Measurements from ENCODE around the gene TCF12.
"Not testable (repeated sequence)": the region's sequence is repeated elsewhere in the genome, so short reads cannot be mapped to it uniquely, and the experiment has no call there.

Gene TCF12

DNA sequence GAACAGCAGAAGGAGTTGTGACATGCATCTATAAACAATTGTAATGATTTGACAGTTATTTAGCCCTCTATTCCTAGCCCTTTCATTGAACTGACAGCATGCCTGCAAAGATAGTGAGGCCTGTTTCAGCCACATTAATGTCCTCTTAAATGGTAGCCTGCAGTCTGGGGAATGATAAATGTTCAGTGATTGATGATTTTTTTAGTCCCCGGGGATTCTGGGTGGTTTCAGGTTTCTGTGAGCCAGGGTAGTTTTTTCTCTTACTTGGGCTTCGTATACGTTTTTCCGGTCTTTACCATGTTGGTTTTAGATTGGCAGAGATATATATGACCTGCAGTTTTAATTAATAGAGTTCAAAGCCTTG lies 172.0 kb downstream of the TCF12 start:
- no peak for DNase-seq (ENCODE audit: low read depth, low spot score)

DNA sequence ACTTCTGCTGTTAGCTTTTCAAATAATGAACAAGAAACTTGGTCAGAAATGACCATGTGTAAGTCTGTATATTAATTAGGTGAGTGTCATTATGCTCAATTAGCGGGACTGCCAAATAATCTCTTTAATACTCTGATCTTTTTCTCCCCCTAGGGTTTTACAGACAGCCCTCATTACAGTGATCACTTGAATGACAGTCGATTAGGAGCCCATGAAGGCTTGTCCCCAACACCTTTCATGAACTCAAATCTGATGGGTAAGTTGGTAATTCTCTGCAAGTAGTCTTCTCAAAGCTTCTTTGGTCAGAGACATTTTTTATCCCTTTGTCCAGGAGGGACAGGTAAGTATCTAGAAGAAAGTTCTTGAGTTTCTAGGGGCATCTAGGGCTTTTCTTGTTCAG lies 173.2 kb downstream of the TCF12 start:
- no peak for DNase-seq (ENCODE audit: low read depth, low spot score)

DNA sequence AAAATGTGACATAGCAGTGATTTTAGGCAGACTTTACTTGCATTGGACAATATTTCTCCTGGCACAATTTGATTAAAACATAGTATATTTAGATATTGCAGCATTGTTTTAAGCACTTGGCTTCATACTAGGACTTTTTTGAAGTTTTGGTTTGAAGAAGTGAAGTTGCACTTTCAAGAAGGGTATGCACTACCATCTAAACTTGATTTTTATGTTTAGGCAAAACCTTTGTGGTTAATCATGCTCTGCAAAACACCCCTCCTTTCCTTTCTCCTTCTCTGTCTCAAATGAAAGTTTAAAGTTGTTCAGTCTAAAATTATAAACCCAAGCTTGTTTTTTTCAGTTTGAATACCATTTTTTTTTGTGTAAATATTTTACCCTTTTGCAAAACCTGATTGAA lies 173.8 kb downstream of the TCF12 start:
- DNase-seq (ENCODE audit: low read depth, low spot score) = no peak

DNA sequence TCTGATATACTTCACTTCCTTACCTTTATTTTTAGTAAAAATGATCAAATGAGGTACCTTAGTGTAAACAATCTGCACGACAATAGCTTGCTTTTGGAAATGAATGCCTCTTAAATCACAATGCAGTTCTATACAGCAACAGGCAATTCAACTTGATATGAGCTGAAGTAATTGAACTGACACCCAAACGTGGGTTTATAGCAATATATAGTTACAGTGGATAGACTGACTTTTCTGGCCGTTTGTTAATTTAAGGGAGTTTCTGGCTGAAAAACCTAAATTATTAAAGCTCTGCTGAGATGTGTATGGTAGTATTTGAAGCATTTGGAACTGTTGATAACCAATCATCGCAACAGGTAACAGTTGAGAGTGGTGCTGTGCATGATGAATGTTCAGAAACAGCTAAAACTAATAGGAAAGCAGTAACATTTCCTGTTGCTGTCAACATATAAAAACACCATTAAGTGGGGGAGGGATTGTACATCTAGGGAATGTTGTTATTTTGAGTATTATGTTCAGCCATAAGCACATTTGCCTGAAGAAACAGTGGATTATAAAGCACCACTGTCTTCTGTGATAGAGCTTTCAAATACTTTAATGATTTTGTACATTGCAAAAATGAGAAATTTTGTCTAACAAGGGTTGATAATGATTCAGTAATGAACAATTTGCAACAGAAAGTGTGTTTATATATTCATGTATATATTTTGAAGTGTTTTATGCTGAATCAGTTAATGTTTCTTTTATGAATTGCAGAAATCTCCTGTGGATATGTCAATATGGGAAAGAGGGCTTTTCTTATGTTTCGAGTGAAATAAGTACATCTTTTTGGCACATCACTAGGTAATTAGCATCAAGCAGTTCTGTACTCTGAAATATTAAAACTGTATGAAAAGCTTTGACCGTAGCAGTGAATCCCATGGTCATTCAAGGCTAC lies 176.1 kb downstream of the TCF12 start:
- DNase-seq (ENCODE audit: low read depth, low spot score) = no peak

DNA sequence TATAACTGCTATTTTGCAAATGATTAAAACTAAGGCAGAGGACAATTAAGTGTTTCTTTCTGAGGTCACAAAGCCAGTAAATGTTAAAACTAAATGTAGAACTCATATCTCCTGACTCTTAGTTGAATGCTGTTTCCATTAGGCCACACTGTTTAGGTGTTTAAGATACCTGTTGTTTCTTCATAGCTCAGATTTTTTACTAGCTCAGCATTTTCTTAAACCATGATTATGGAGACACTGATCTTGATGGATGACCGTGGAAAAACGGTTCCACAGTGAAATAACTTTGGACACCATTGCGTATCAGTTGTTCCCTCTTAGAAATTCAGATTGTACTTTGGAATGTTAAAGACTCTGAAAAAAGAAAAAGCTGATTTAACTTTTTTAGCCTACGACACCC lies 177.5 kb downstream of the TCF12 start:
- no peak for DNase-seq (ENCODE audit: low read depth, low spot score)

DNA sequence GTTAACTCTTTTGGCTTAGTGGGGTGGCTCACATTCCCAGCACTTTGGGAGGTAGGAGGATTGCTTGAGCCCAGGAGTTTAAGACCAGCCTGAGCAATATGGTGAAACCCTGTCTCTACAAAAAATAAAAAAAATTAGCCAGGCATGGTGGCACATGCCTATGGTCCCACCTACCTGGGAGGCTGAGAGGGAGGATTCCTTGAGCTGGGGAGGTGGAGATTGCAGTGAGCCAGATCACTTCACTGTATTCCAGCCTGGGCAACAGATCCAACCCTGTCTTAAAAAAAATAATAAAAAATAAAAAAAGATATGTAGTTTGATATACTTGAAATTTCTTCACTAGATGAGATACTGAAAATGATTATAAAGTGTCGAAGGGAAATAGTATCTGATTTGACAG lies 178.8 kb downstream of the TCF12 start:
- no peak for DNase-seq (ENCODE audit: low read depth, low spot score)

DNA sequence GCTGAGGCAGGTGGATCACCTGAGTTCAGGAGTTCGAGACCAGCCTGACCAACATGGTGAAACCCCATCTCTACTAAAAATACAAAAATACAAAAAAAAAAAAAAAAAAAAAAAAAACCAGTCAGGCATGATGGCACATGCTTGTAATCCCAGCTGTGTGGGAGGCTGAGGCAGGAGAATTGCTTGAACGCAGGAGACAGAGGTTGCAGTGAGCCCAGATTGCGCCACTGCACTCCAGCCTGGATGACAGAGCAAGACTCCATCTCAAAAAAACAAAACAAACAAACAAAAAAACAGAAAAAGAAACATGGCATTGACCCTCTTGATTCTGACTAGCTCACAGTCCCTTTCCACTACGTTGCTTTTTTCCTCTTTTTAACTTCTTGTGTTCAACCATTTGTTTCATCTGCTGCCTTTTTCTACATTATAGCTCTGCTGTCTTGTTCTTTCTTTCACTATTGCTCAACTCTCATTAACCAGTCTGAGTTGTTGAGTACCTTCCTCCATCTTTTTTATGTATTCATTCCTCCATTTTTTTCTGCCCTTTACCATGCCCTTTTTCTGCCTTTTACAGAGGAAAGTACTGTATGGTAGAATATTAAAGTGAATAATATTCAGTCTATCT lies 179.6 kb downstream of the TCF12 start:
- DNase-seq (ENCODE audit: low read depth, low spot score) = not testable (repeated sequence)

DNA sequence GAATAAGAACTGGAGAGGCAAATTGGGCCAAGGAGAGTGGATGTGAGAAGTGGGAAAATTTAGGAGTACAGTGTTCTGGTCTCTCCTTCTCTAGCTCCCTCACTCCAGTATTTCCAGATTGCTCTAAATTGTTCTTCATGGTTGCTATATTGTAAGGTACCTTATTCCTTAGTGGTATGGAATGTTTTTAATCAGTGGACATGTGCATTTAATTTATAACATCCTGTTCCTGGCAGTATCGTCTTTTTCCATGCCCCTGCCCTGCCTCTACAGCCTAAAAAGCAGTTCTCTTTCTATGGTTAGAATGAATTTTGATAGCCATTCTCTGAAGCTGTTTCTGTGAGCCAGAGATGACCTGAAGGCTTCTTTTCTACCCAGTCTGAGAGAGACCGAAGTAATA lies 180.5 kb downstream of the TCF12 start:
- no peak for DNase-seq (ENCODE audit: low read depth, low spot score)

DNA sequence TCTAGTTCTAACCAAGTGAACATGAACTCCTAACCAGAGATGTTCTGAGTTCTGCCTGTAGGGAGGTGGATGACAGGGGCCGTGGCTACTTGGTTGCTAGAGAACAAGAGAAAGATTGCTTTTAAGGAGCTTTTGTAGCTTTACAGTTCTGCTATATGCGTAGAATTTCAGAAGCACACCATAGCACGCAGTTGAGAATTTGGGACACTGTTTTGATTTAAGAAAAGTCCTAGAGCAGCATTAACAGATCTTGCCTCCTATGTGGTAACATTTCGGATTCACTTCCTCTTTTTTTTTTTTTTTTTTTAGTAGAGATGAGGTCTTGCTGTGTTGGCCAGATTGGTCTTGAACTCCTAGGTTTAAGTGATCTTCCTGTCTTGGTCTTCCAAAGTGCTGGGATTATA lies 181.7 kb downstream of the TCF12 start:
- no peak for DNase-seq (ENCODE audit: low read depth, low spot score)

DNA sequence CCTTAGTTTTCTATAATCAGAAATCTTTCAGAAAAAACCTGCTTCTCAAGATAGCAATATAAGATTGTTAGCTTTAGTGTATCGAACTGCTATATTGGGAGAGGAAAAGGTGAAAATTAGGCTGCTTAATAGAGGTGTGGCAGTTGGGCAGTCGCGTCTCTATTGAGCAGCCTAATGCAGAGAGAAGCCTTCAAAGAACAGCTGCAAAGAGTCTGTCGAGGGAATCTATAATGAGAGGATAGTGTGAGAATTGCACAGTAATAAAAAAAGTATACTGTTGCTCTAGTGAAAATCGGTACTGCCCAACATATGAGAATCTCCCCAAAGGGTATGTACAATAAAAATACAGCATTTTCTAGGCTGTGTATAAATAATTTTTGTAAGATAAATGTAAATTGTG lies 184.4 kb downstream of the TCF12 start:
- no peak for DNase-seq (ENCODE audit: low read depth, low spot score)

DNA sequence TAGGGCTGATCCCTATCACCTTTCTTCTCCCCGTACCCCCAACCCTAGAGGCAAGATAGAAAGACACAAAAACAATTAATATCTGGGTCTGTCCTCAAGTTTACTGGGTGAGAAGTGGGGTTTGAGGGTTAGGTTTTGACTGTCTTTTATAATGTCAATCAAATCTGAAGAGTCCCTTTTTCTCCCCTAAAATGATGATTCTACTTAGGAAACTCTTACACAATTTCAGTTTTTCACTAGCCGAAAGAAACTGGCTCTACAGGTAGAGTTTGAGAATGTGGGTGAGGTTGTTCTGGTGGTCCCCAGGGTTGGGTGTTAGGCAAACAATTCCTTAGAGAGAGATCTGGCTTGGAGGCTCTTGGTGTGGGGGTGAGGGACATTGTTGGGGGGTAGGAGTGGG lies 189.9 kb downstream of the TCF12 start:
- no peak for DNase-seq (ENCODE audit: low read depth, low spot score)

DNA sequence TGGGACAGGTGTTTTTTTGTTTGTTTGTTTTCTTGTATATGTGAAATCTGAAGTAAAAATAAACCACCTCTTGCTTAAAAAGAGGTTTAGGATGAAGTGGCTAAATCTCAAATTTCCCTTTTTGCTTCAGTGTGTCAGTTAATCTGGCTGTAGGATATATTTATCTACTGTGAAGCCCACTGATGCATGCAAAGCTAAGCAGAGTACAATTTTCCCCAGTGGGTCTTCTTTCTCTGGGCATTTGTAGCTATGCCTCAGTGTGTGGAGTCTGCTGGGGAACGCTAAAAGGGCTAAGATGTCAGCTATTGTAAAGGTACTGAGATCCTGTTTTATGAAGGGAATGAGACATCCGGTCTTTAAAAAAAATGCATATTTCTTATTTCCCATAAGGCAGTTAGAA lies 190.6 kb downstream of the TCF12 start:
- DNase-seq (ENCODE audit: low read depth, low spot score) = no peak

DNA sequence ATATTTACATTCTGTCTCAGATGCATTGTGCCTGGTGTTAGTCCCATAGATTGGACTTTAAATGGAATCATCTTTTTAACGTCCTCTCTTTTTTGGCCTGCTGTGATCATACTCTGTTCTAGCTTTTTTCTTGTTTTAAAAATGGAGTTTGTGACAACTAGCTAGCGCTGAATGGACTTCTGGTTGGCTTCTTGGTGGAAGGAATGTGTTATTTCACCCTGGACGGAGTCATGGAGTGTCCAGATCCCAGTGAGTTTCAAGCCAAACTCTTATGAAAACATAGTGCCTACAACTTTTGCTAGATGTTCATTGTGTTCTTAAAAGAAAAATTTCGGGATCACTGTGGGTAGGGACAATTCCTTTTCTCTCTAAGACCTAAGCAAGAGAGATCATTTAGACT lies 192.6 kb downstream of the TCF12 start:
- DNase-seq (ENCODE audit: low read depth, low spot score) = no peak

DNA sequence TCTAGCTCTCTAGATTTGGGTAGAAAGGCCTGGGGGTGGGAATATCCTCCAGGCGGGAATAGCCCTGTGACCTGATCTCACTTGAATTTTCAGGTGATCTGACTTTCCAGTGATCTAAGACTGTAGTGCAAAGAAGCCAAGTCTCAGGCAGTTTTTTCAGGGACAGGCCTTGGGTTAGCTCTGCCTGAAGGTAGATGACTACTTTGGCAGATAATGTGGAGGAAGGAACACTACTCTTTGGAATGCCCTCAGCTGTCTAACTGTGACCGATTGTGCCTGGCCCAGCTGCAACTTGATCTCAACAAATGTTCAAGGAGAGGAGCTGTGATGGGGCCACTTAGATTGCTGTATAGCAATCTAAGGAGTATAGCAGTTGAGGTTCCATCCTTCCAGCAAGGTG lies 193.7 kb downstream of the TCF12 start:
- DNase-seq (ENCODE audit: low read depth, low spot score) = no peak

DNA sequence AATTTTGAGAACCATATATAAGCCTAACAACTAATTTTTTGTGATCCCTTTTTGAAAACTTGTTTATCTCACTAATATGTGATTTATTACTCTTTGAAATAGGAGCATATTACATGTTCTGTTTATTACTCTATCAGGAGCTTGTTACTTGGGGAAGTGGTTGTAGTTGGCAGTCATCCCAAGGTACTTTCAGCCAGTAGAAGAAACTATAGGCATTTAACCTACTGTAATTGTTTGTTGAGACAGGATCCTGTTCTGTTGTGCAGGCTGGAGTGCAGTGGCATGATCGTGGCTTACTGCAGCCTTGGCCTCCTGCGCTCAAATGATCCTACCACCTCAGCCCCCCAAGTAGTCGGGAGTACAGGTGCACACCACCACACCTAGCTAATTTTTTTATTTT lies 195.6 kb downstream of the TCF12 start:
- DNase-seq (ENCODE audit: low read depth, low spot score) = no peak

DNA sequence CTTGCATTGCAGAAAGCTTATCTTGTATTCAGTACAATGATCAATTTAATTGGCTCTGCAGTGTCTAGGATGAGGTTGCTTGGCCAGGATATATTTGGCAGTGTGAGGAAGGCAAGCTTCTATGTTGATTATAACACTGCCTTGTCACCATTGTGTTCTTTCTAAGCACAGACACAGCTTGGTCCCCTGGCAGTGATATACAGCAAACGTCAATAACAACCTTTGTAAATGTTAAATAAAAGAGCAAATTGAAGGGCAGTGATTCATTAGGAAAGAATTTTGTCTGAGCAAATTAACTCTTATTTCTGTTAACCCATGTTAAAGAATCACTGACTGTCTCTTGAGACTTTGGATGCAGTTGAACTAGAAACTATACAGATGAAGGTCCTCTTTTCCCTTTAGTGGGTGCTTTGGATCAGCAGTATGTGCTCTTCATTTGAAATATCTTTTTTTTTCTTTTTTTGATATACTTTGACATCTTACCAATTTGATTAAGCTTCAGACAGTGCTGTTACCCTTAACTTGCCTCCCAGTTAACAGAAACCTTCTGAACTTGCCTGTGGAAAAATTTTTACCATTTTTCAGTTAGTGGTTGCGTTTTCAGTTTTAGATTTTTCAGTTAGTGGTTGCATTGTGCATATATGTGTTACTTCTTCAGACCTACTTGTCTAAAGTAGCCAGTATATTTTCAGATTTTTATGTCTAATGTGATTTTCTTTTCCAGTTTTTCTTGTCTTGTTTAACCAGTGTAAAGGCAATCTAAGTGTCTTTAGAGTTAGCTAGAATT lies 199.8 kb downstream of the TCF12 start:
- DNase-seq (ENCODE audit: low read depth, low spot score) = no peak

DNA sequence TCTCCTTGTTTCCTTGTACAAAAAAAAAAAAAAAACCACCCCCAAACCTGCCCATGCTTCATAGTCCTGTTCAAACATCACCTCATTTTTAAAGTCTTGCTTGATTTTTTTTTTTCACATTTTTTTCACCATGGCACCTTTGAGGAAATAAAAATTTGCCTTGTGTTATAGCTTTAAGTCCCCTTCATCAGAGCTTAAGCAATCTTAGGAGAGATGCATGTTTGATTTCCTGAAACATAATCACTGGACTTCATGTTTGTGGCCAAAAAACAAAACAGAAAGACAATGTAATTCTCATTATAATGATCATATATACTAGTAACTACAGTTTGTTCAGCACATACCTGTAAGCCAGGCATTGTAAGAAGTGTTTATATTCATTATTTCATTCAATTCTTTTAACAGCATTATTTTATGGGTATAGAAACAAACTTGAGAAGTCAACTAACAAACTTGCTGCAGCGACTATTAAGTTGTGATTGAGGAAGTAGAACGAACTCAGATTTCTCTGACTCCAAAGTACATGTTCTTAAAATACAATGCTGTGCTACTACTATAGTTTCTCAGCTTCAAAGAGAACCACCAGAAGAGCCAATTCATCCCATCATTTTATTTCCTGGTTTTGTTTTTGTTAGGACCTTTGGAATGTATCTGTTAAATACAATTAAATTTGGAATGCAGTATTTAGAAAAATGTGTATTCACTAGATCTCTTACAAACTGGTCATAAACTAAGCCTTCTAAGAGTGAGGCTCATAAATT lies 203.8 kb downstream of the TCF12 start:
- DNase-seq (ENCODE audit: low read depth, low spot score) = no peak

DNA sequence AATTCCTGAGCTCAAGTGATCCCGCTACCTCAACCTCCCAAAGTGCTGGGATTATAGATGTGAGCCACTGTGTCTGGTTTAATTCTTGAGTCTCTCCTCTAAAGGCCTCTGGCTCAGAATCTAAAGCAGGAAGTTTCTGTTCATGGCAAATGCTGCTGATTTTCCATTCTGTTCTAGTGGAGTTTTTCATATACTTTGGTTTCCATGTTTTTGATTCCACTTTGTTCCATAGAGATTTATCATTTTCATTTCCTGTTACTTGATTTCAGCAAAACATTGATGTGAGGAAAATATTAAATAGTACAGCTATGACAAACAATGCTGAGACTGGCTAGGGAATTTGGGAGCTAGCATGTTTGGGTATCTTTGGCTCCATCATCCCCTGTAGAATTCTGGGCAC lies 205.6 kb downstream of the TCF12 start:
- no peak for DNase-seq (ENCODE audit: low read depth, low spot score)

DNA sequence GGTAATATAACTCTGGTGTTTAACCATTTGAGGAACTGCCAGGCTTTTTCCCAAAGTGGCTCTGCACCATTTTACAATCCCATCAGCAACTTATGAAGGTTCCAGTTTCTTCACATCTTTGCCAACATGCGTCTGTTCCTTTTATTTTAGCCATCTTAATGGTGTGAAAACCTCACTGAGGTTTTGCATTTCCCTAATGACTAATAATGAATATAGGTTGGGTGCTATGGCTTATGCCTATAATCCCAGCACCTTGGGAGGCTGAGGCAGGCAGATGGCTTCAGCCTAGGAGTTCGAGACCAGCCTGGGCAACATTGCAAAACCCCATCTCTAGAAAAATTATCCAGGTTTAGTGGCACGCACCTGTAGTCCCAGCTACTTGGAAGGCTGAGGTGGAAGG lies 210.6 kb downstream of the TCF12 start:
- no peak for DNase-seq (ENCODE audit: low read depth, low spot score)

DNA sequence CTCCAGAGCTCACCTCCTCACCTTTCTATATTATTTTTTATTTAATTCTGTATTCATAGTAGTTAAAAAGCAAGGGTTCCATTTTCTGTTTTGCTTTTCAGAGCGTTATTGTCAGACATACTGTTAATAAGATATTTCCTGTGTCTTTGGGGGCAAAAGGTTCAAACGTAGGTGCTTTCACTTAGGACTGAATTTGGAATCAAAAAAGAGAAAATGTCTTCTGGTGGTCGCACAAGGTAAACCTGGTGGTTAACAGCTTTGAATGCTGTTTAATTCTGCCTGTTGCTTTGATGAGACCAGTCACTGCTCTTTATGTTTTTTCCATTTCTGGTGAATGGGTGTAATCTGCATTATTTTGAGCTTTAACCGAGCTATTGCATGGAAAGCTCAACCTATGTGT lies 212.5 kb downstream of the TCF12 start:
- DNase-seq (ENCODE audit: low read depth, low spot score) = no peak

DNA sequence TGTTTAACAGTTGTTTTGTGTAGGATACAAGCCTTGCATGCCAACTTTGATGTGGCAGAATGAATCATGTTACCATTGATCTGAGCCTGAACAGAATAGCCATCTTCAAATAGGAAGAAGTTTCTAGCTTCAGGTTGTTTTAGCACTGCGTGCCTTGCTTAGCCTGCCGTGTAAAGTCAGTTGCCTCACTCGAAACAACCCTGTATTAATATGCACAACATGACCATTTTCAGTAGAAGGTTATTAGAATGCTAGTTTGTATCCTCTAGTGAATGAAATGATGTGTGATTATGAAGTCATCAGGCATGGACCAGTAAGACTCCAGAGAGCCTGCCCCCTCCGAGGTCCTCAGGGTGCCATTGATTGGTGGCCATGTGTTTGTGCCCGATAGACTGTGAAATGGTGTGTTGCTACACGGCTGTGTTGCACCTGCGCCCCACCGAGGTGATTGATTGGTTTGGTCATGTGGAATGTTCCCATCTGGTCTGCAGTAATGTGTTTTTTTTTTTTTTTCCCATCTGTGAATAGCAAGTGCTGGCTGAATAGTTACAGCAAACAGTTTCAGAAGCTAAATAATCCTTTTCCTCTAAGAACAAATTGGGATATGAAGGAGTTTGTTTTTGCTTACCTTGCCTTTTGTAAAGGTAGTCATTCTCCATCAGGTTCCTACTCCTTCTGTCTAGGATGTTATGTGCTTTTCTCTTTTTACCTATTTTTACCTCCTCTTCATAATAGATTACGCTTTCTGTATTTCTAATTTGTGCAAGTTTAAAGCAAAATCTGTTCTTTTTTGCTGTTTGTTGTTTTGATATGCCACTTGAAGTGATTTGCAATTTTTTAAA lies 214.9 kb downstream of the TCF12 start:
- no peak for DNase-seq (ENCODE audit: low read depth, low spot score)
